ENCODE measurements around the gene POU2AF1.

The POU2AF1 gene

GRCh38 chr11:111363985-111364384 is 15.1 kb downstream of the POU2AF1 start:
- Histone ChIP-seq H3K9ac (ENCODE audit: low read length in 5 of 5) (no peak overlapping the region), H3K36me3 (ENCODE audit: control insufficient read depth in 5 of 5, insufficient read depth in 5 of 5, low read length in 5 of 5) (no peaks in the 10 kb centered on the region), H3K27me3 (ENCODE audit: control insufficient read depth in 5 of 5, insufficient read depth in 4 of 5, low read length in 5 of 5) (no peaks in the 10 kb centered on the region), H3K4me3 (ENCODE audit: low read depth in 1 of 5, low read length in 5 of 5) (no peak overlapping the region), H3K27ac (ENCODE audit: low read depth, low read length) (no peak overlapping the region), H3K4me1 (ENCODE audit: control insufficient read depth in 5 of 5, insufficient read depth in 5 of 5, low read length in 5 of 5) (no peaks in the 10 kb centered on the region), H3K9me3 (ENCODE audit: control insufficient read depth in 5 of 5, low read length in 5 of 5) (no peaks in the 10 kb centered on the region)

GRCh38 chr11:111362887-111363411 is 16.1 kb downstream of the POU2AF1 start:
- H3K4me1 ChIP-seq (ENCODE audit: control insufficient read depth in 5 of 5, insufficient read depth in 5 of 5, low read length in 5 of 5): no peaks in the 10 kb centered on the region
- no peaks in the 10 kb centered on the region for H3K27me3 ChIP-seq (ENCODE audit: control insufficient read depth in 5 of 5, insufficient read depth in 4 of 5, low read length in 5 of 5)
- H3K9me3 ChIP-seq (ENCODE audit: control insufficient read depth in 5 of 5, low read length in 5 of 5): no peaks in the 10 kb centered on the region
- H3K27ac ChIP-seq (ENCODE audit: low read depth, low read length): no peak overlapping the region
- no peaks in the 10 kb centered on the region for H3K36me3 ChIP-seq (ENCODE audit: control insufficient read depth in 5 of 5, insufficient read depth in 5 of 5, low read length in 5 of 5)
- H3K9ac ChIP-seq (ENCODE audit: low read length in 5 of 5): no peak overlapping the region
- no peak overlapping the region for H3K4me3 ChIP-seq (ENCODE audit: low read depth in 1 of 5, low read length in 5 of 5)

- Histone ChIP-seq H3K36me3 (ENCODE audit: control insufficient read depth in 5 of 5, insufficient read depth in 5 of 5, low read length in 5 of 5) (no peaks in the 10 kb centered on the region), H3K4me3 (ENCODE audit: low read depth in 1 of 5, low read length in 5 of 5) (no peak overlapping the region), H3K4me1 (ENCODE audit: control insufficient read depth in 5 of 5, insufficient read depth in 5 of 5, low read length in 5 of 5) (no peaks in the 10 kb centered on the region), H3K27me3 (ENCODE audit: control insufficient read depth in 5 of 5, insufficient read depth in 4 of 5, low read length in 5 of 5) (no peaks in the 10 kb centered on the region), H3K27ac (ENCODE audit: low read depth, low read length) (no peak overlapping the region), H3K9me3 (ENCODE audit: control insufficient read depth in 5 of 5, low read length in 5 of 5) (no peaks in the 10 kb centered on the region), H3K9ac (ENCODE audit: low read length in 5 of 5) (no peak overlapping the region)
Observed at GRCh38 chr11:111361874-111362273, 17.2 kb downstream of the POU2AF1 start.

- H3K36me3 ChIP-seq (ENCODE audit: control insufficient read depth in 5 of 5, insufficient read depth in 5 of 5, low read length in 5 of 5): no peaks in the 10 kb centered on the region
- no peaks in the 10 kb centered on the region for H3K27me3 ChIP-seq (ENCODE audit: control insufficient read depth in 5 of 5, insufficient read depth in 4 of 5, low read length in 5 of 5)
- no peaks in the 10 kb centered on the region for H3K4me1 ChIP-seq (ENCODE audit: control insufficient read depth in 5 of 5, insufficient read depth in 5 of 5, low read length in 5 of 5)
- no peak overlapping the region for H3K27ac ChIP-seq (ENCODE audit: low read depth, low read length)
- H3K9ac ChIP-seq (ENCODE audit: low read length in 5 of 5): no peak overlapping the region
- H3K4me3 ChIP-seq (ENCODE audit: low read depth in 1 of 5, low read length in 5 of 5): no peak overlapping the region
- no peaks in the 10 kb centered on the region for H3K9me3 ChIP-seq (ENCODE audit: control insufficient read depth in 5 of 5, low read length in 5 of 5)
Observed at GRCh38 chr11:111361052-111361801, 17.8 kb downstream of the POU2AF1 start.

GRCh38 chr11:111360150-111361043 is 18.7 kb downstream of the POU2AF1 start:
- Histone ChIP-seq H3K4me3 (ENCODE audit: low read depth in 1 of 5, low read length in 5 of 5) (no peak overlapping the region), H3K4me1 (ENCODE audit: control insufficient read depth in 5 of 5, insufficient read depth in 5 of 5, low read length in 5 of 5) (no peaks in the 10 kb centered on the region), H3K9ac (ENCODE audit: low read length in 5 of 5) (no peak overlapping the region), H3K27me3 (ENCODE audit: control insufficient read depth in 5 of 5, insufficient read depth in 4 of 5, low read length in 5 of 5) (no peaks in the 10 kb centered on the region), H3K36me3 (ENCODE audit: control insufficient read depth in 5 of 5, insufficient read depth in 5 of 5, low read length in 5 of 5) (no peaks in the 10 kb centered on the region), H3K27ac (ENCODE audit: low read depth, low read length) (no peak overlapping the region), H3K9me3 (ENCODE audit: control insufficient read depth in 5 of 5, low read length in 5 of 5) (no peaks in the 10 kb centered on the region)

GRCh38 chr11:111359223-111360149 is 19.6 kb downstream of the POU2AF1 start:
- no peak overlapping the region for H3K27ac ChIP-seq (ENCODE audit: low read depth, low read length)
- no peaks in the 10 kb centered on the region for H3K4me1 ChIP-seq (ENCODE audit: control insufficient read depth in 5 of 5, insufficient read depth in 5 of 5, low read length in 5 of 5)
- no peak overlapping the region for H3K4me3 ChIP-seq (ENCODE audit: low read depth in 1 of 5, low read length in 5 of 5)

GRCh38 chr11:111358038-111359001 is 20.8 kb downstream of the POU2AF1 start:
- no peak overlapping the region for H3K4me3 ChIP-seq (ENCODE audit: low read depth in 1 of 5, low read length in 5 of 5)
- H3K27me3 ChIP-seq (ENCODE audit: control insufficient read depth in 5 of 5, insufficient read depth in 4 of 5, low read length in 5 of 5): no peaks in the 10 kb centered on the region
- H3K36me3 ChIP-seq (ENCODE audit: control insufficient read depth in 5 of 5, insufficient read depth in 5 of 5, low read length in 5 of 5): no peaks in the 10 kb centered on the region
- no peaks in the 10 kb centered on the region for H3K9me3 ChIP-seq (ENCODE audit: control insufficient read depth in 5 of 5, low read length in 5 of 5)
- no peaks in the 10 kb centered on the region for H3K4me1 ChIP-seq (ENCODE audit: control insufficient read depth in 5 of 5, insufficient read depth in 5 of 5, low read length in 5 of 5)
- no peak overlapping the region for H3K9ac ChIP-seq (ENCODE audit: low read length in 5 of 5)
- no peak overlapping the region for H3K27ac ChIP-seq (ENCODE audit: low read depth, low read length)

More at GRCh38 chr11:111359223-111360149, 19.6 kb downstream of the POU2AF1 start:
- Histone ChIP-seq H3K9ac (ENCODE audit: low read length in 5 of 5) (no peak overlapping the region), H3K36me3 (ENCODE audit: control insufficient read depth in 5 of 5, insufficient read depth in 5 of 5, low read length in 5 of 5) (no peaks in the 10 kb centered on the region), H3K9me3 (ENCODE audit: control insufficient read depth in 5 of 5, low read length in 5 of 5) (no peaks in the 10 kb centered on the region), H3K27me3 (ENCODE audit: control insufficient read depth in 5 of 5, insufficient read depth in 4 of 5, low read length in 5 of 5) (no peaks in the 10 kb centered on the region)

GRCh38 chr11:111357150-111358037 is 21.7 kb downstream of the POU2AF1 start:
- H3K9ac ChIP-seq (ENCODE audit: low read length in 5 of 5): no peak overlapping the region
- no peaks in the 10 kb centered on the region for H3K4me1 ChIP-seq (ENCODE audit: control insufficient read depth in 5 of 5, insufficient read depth in 5 of 5, low read length in 5 of 5)
- no peaks in the 10 kb centered on the region for H3K36me3 ChIP-seq (ENCODE audit: control insufficient read depth in 5 of 5, insufficient read depth in 5 of 5, low read length in 5 of 5)
- H3K9me3 ChIP-seq (ENCODE audit: control insufficient read depth in 5 of 5, low read length in 5 of 5): no peaks in the 10 kb centered on the region
- no peaks in the 10 kb centered on the region for H3K27me3 ChIP-seq (ENCODE audit: control insufficient read depth in 5 of 5, insufficient read depth in 4 of 5, low read length in 5 of 5)
- no peak overlapping the region for H3K4me3 ChIP-seq (ENCODE audit: low read depth in 1 of 5, low read length in 5 of 5)
- no peak overlapping the region for H3K27ac ChIP-seq (ENCODE audit: low read depth, low read length)
